COR-L47 (cell line): ENCODE data around the gene FAM118A.
"Not testable (repeated sequence)": the region's sequence is repeated elsewhere in the genome, so short reads cannot be mapped to it uniquely, and the experiment has no call there.

Source experiments
- DNase-seq: peaks from one replicate; lab custom pipeline; 2025; lab: John Stamatoyannopoulos, UW

The FAM118A gene

GRCh38 chr22:45331486-45331885 is 21.8 kb downstream of the FAM118A start:
- DNase-seq = no peak

- no peak for DNase-seq
These were observed 22.3 kb downstream of the FAM118A start for GRCh38 chr22:45332001-45332400.

- DNase-seq = no peak
These were observed 24.3 kb downstream of the FAM118A start for GRCh38 chr22:45334068-45334467.

- DNase-seq = no peak
These were observed 24.8 kb downstream of the FAM118A start for GRCh38 chr22:45334528-45334927.

- no peak for DNase-seq
These were observed 25.5 kb downstream of the FAM118A start for GRCh38 chr22:45335021-45335818.

GRCh38 chr22:45335854-45336522 is 26.3 kb downstream of the FAM118A start:
- DNase-seq = no peak

- peak; percentile 63 for DNase-seq
These were observed 27.3 kb downstream of the FAM118A start for GRCh38 chr22:45336971-45337431.

- DNase-seq = no peak
These were observed 27.8 kb downstream of the FAM118A start for GRCh38 chr22:45337536-45337935.

- DNase-seq = no peak
These were observed 29.1 kb downstream of the FAM118A start for GRCh38 chr22:45338795-45339194.

GRCh38 chr22:45340323-45340722 is 30.6 kb downstream of the FAM118A start:
- no peak for DNase-seq

- DNase-seq = no peak
These were observed 31.8 kb downstream of the FAM118A start for GRCh38 chr22:45341498-45341897.

- DNase-seq = no peak
These were observed 33.4 kb downstream of the FAM118A start for GRCh38 chr22:45343143-45343542.

- no peak for DNase-seq
These were observed 34.6 kb downstream of the FAM118A start for GRCh38 chr22:45344334-45344733.

- DNase-seq = no peak
These were observed 40.2 kb downstream of the FAM118A start for GRCh38 chr22:45349916-45350315.

- no peak for DNase-seq
These were observed 42.2 kb downstream of the FAM118A start for GRCh38 chr22:45351956-45352355.

GRCh38 chr22:45352757-45353156 is 43.0 kb downstream of the FAM118A start:
- not testable (repeated sequence) for DNase-seq

- no peak for DNase-seq
These were observed 44.1 kb downstream of the FAM118A start for GRCh38 chr22:45353786-45354185.

GRCh38 chr22:45357490-45357889 is 47.8 kb downstream of the FAM118A start:
- no peak for DNase-seq

- no peak for DNase-seq
These were observed 48.4 kb downstream of the FAM118A start for GRCh38 chr22:45358127-45358526.

- DNase-seq = no peak
These were observed 49.9 kb downstream of the FAM118A start for GRCh38 chr22:45359627-45360026.

GRCh38 chr22:45366713-45367112 is 57.0 kb downstream of the FAM118A start:
- no peak for DNase-seq

GRCh38 chr22:45373592-45373991 is 63.9 kb downstream of the FAM118A start:
- DNase-seq = not testable (repeated sequence)

- DNase-seq = no peak
These were observed 66.3 kb downstream of the FAM118A start for GRCh38 chr22:45376009-45376408.
